ENCODE measurements around the gene PSMD8.
"Not testable (repeated sequence)": the region's sequence is repeated elsewhere in the genome, so short reads cannot be mapped to it uniquely, and the experiment has no call there.

PSMD8 gene

DNA sequence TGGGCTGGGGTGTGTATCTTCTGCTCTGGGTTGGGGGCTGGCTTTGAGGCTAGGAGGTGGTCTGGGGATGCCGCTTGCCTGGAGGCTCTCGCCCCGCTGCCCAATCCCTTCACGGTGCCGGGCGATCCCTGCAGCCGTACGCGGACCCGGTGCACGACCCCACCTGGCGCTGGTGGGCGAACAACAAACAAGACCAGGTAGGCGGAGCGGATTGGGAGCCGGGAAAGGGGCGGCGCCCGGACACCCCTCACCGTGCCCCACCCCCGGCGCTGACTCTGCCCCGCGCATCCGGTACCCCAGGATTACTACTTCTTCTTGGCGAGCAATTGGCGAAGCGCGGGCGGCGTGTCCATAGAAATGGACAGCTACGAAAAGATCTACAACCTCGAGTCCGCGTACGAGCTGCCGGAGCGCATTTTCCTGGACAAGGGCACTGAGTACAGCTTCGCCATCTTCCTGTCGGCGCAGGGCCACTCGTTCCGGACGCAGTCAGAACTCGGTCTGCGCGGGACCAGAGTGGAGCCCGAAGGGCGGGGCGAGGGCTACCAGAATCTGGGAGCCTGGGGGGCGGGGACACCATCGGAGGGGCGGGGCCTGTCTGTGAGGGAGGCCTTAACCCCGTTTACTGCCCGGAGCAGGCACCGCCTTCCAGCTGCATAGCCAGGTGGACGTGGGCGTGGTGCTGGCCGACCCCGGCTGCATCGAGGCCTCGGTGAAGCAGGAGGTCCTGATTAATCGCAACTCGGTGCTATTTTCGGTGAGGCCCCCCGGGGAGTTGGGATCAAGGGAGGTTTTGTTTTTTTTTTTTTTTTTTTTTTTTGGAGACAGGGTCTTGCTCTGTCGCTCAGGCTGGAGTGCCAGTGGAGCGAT lies 12.1 kb upstream of the PSMD8 start:
- peak; percentile 90 for DNase-seq (ENCODE audit: low spot score)

DNA sequence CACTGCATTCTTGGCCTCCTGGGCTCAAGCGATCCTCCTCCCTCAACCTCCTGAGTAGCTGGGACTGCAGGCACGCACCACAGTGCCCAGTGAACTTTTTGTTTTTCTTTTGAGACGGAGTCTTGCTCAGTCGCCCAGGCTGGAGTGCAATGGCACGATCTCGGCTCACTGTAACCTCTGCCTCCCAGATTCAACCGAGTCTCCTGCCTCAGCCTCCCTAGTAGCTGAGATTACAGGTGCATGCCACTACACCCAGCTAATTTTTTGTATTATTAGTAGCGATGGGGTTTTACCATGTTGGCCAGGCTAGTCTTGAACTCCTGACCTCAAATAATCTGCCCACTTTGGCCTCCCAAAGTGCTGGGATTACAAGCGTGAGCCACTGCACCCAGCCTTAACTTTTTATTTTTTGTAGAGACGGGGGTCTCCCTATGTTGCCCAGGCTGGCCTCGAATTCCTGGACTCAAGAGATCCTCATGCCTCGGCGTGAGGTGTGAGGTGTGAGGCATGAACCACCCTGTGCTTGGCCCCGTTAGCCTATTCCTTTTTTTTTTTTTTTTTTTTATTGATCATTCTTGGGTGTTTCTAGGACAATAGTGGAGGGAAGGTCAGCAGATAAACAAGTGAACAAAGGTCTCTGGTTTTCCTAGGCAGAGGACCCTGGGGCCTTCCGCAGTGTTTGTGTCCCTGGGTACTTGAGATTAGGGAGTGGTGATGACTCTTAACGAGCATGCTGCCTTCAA lies 11.3 kb upstream of the PSMD8 start:
- DNase-seq (ENCODE audit: low spot score), result not testable (repeated sequence)

DNA sequence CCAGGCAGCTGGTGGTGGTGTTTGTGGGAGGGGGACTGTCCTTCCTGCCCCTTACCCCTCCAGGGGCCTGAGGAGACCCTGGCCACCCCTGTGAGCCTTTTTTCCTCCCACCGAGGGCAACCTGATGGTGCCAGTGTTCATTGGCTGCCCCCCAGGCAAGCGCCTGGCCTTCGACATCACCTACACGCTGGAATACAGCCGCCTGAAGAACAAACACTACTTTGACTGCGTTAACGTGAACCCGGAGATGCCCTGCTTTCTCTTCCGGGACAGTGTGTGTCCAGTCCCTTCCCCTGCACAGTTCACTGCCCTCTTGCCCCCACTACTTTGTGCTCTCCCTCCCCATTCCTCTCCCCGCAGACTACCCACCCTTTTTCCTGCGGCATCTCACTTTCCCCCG lies 7.3 kb upstream of the PSMD8 start:
- no peak for DNase-seq (ENCODE audit: low spot score)

DNA sequence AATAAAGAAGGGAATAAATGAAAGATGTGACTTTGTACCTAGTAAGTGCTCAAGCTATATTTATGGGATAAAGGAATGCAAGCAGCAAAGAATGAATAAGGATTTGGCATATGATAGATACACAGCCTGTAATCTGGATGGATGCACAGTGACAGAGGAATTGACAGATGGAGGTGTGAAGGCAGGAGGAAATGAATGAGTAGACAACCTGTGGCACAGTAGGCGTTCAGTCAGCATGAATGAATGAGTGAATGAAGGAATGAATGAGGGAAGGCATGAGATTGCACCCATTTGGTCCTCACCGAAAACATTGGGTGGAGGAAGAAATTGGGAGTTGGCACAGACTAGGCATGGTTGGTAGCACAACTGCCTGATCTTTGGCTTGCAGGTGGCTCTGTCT lies 4.8 kb upstream of the PSMD8 start:
- DNase-seq (ENCODE audit: low spot score), result no peak

DNA sequence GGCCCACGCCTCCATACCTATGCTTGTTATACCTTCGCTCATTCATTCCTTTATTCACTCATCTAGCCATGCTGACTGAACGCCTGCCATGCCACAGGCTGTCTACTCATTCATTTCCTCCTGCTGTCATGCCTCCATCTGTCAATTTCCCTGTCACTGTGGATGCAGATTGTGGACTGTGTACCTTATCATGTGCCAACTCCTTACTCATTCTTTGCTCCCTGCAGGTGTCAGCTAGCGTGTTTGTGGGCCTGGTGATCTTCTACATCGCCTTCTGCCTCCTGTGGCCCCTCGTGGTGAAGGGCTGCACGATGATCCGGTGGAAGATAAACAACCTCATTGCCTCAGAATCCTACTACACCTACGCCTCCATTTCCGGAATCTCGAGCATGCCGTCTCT lies 4.1 kb upstream of the PSMD8 start:
- DNase-seq (ENCODE audit: low spot score), result no peak

DNA sequence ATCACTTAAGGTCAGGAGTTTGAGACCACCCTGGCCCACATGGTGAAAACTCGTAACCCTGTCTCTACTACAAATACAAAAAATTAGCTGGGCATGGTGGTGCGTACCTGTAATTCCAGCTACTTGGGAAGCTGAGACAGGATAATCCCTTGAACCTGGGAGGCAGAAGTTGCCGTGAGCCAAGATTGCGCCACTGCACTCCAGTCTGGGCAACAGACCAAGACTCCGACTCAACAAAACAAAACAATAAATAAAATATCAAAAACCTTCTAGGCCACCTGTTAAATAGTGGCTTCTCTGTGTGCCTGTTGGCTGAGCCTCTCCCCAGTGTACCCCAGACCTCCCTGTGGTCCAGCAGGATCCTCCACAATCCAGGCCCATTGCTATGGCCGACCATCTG lies 3.3 kb upstream of the PSMD8 start:
- DNase-seq (ENCODE audit: low spot score), result no peak

DNA sequence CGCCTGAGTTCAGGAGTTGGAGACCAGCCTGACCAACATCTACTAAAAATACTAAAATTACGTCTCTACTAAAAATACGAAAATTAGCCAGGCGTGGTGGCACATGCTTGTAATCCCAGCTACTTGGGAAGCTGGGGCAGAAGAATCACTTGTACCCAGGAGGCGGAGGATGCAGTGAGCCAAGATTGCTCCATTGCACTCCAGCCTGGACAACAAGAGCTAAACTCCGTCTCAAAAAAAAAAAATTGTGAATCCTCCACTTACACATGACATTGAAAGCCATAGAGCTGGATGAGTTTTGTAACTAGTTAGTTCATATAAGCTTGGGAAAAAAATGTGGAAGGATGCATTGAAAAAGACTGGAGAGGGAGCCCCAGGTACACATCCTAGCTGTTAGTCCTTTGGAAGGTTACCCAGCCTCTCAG lies 452 bp upstream of the PSMD8 start:
- no peak for DNase-seq (ENCODE audit: low spot score)

DNA sequence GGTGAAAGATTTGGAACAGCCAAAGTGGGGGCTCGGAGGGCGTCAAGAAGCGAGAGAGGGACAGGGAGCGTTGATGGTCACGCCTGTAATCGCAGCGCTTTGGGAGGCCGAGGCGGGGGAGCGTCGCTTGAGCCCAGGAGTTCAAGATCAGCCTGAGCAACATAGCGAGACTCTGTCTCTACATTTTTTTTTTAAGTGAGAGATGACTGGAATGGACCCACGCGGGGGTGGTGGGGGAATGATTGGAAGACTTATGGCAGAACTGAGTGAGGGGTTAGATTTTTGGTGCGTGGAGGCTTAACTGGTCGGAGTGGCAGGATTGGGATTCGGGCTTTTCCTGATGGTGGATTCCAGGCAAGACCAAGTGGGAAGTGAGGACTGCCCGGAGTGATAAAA lies 725 bp downstream of the PSMD8 start:
- DNase-seq (ENCODE audit: low spot score), result no peak

DNA sequence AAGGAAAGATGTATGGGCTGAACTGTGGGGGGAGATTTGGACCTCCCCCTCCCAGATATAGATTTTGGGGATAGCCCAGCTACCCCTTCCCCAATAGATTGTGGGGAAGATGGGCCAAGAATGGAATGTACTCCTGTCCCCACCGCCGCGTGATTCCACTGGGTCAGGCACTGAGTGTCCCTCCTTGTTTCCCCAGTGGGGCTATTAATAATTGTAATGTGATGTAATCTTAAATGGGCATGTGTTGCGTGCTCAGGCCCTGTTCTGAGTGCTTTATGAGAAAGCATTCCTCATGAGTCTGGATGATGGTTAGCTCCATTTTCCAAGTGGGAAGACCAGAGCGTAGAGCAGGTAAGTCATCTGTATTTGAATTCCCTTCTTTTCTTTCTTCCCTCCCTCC lies 1.4 kb downstream of the PSMD8 start:
- DNase-seq (ENCODE audit: low spot score), result no peak

DNA sequence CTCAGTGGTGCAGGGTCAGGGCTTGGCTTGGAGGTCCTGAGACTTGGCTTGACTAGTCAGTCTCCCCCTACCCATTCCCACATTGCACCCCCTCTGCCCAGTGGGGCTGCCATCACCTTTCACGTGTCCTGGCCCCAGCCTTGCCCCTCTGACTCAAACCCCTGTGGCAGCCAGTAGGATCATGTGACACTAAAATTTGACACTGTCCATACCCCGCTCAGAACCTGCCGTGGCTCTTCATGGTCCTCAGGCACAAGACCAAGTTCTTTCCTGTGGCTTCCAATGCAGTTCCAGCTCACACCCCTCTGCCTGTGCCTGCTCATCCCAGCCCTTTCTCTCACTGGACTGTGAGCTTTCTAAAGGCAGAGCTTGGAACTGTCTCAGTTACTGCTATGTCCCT lies 2.2 kb downstream of the PSMD8 start:
- no peak for DNase-seq (ENCODE audit: low spot score)

DNA sequence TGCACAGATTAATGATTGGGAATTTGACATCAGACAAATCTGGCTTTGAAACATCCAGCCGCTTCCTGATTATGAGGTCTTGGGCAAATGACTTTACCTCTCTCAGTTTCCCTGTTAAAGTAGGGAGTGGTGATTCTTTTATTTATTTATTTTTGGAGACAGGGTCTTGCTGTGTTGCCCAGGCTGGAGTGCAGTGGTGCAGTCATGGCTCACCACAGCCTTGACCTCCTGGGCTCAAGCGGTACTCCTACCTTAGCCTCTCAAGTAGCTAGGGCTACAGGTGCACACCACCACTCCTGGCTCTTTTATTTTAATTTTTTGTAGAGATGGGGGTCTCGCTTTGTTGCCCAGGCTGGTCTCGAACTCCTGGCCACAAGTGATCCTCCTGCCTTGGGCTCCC lies 2.7 kb downstream of the PSMD8 start:
- DNase-seq (ENCODE audit: low spot score), result no peak

DNA sequence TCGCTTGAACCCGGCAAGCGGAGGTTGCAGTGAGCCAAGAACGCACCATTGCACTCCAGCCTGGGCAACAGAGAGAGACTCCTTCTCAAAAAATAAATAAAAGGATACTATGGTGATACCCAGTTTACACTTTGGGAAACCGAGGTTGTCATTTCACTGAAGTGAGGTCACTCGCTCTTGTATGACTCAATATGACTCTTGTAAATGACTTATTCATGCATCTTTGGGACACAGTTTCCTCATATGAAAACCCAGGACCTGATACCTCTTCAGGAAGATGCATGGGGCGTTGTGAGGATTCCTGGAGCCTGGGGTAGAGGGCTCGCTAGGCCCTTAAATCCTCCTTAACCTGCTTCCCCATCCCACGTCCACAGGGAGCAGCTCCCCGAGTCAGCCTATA lies 4.5 kb downstream of the PSMD8 start:
- no peak for DNase-seq (ENCODE audit: low spot score)

DNA sequence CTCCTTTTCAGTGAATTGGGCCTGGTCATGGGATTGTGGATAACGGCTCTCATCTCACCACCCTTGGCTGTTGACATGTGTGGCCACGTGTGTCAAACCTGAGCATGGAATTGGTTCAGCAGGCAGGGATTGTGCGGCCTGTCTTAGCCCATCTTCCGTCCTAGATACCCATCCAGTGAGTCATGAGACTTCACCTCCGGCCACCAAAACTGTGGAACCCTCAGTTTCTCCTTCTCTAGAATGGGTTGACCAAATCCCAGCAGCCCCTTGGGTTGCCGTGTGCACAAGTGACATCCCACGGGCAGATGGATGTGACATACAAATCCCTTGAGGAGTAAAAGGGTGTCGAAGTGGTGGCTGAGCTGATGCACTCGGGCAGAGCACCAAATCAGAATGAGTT lies 6.8 kb downstream of the PSMD8 start:
- no peak for DNase-seq (ENCODE audit: low spot score)

DNA sequence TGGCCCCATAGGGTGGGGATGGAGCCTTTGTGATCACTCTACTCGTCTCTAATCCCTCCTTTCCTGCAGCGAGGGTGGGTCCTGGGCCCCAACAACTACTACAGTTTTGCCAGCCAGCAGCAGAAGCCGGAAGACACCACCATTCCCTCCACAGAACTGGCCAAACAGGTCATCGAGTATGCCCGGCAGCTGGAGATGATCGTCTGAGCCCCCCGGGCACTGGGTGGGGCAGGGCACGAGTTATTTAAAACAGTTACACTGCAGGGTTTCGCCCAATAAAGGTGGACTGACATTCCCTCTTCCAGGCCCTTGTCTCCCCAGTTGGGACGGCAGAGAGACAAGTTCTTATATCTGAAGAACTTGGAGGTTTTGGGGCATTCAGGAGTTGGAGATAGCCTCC lies 8.8 kb downstream of the PSMD8 start:
- no peak for DNase-seq (ENCODE audit: low spot score)

DNA sequence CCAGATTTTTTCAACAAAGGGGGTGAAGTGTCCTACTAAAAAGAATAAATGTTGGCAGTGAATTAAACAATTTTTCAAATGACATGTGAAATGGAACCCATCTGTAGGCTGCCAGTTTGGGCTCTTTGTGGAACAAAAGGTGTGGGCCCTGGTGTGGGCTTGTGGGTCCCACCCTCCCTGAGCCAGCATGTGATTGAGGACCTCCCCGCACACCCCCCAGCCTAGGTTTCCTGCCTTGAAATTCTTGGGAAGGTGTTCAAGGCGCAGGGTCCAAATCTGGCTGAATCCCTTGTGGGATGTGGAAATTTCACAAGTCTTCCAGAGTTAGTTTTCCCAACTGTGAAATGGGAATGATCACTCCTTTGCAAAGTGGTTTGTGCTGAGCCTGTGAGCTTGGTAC lies 9.4 kb downstream of the PSMD8 start:
- no peak for DNase-seq (ENCODE audit: low spot score)

DNA sequence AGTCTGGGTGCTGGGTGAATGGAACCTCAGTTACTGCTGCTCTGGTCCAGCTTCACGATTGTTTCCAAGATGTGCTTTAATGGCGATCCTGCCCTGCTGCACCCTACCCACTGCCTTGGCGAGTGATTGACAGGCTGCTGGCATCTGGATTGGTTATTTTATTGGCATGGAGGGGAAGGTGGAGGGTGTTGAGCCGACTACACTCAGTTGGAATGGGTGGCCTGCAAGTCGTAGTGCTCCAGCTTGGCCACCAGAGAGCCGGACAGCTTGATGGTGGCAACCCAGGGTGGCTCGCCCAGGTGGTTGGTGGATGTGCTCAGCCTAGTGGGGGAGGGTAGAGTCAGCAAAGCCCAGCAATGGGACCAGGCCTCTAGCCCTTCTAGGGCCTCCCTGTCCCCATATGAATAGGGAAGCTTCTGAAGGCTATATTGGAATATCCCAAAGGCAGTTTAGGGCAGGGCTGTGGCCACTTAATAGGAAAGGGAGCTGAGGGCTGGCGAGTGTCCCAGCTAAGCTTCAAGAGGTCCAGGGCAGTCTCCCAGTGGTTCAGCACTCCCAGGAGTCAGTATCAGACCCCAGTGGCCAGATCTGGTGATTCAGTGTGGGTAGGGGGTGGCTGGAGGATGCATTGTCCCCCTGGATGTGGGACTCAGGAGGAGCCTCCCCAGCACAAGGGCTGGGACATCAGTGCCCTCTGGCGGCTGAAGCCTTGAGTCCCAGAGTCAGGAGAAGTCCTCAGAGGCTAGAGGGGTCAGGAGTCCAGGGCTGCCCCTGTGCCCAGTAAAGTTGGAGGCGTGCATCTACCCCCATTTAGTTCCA lies 10.0 kb downstream of the PSMD8 start:
- peak; percentile 54 for DNase-seq (ENCODE audit: low spot score)

DNA sequence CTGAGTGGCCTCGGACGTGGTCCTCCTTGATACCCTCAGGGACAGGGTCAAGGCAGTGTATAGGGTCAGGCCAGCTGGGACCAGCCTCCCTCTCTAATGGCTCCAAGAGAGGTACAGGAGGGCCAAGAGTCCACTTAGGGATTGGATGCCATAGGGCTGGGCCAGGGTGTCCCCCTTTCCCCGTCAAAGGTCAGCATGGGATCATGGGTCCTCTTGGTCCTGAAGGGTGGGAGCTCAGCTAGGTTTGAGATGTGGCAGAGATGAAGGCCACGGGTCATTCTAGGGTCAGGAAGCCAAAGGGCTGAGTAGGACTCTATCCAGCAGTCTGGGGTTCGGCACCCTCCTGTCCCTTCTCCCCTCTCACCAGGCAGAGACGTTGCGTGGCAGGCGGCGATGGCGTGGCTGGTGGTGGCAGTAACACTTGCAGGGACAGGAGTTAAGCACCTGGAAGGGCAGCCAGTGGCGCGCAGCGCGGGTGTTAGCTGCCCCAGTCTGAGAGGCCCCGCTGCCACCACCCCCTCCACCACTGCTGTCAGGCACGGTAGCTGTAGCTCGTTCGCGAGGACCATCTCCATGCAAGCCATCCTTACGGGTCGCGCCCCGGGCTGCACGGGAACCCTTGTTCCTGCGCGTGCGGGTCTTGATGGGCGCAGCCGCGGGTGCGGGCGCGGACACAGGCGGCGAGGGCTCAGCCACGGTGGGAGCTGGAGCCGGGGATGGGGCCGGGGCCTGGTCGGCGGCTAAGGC lies 10.9 kb downstream of the PSMD8 start:
- DNase-seq (ENCODE audit: low spot score), result no peak

DNA sequence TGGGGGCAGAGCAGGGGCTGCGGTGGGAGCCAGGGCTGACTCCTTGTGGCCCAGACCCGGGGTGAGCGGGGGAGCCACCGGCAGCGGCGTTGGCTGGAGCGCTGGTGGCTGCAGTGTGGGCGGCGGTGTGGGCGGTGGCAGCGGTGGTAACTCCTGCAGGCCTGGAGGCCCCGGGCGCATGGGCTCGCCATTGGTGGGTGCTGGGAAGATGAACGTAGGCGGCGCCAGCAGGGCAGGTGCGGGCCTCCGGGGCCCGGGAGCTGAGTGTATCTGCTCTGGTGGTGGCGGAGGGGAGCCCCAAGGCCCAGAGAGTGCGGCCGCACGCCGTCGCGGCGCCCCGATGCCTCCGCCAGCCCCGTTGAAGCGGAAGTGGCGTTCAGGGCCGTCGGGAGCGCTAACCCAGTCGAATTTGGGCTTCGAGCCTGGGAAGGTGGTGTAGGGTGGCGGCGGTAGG lies 11.5 kb downstream of the PSMD8 start:
- peak; percentile 49 for DNase-seq (ENCODE audit: low spot score)

DNA sequence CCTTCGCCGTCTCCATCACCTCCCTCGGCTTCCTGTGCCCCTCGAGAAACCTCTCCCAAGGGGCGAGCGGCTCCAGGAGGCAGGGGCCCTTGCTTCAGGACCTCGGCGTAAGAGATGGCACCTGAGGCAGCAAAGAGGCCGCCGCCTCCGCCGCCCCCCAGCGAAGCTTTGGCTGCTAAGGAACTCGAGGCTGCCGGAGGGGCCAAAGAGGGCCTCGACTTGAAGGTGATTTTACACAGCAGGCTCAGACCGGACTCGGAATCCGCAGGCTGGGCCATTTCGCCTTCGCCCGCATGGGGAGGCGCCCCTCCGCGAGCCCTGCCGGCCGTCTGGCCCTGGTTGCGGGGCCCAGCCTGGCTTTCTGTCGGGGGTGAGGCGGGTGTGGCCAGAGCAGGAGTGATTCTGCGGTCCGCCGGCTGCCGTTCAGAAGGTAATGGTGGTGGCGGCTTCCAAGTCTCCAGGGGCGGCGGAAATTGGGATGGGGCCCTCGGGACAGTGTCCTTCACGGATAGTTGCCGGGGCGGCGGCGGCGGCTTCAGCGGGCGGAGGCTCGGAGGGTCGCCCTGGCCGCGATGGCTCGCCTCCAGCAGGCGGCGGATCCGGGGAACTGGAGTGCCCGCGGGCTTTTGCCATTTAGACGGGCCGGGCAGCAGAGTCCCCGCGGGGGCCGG lies 12.1 kb downstream of the PSMD8 start:
- peak; percentile 50 for DNase-seq (ENCODE audit: low spot score)

DNA sequence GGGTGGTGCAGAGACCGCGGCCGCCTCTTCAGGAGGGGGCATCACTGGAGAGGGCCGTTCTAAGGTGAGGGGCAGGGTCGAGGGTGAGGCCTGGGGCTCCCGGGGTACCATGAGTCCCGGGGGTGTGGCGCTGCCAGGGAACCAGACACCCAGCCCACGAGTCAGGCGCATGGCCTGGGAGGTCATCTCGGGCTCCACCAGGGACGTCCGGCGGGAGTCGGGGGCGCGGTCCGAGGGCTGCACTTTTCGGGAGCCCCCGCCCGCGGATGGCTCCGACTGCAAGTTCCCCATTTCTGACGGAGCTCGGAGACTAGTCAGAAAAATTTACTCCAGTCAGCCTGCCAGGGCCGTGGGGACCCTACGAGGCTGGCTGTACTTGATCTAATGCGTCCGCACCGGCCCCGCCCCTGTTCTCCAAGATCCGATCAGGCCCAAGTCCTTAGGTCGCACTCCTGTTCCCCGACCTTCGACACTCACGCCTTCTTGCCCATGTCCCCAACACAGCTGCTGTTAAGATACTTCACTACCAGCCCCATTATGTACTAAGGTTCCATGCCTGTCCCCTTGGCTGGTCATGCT lies 12.7 kb downstream of the PSMD8 start:
- peak; percentile 46 for DNase-seq (ENCODE audit: low spot score)
